Measurements from ENCODE around the gene ATRNL1.

The ATRNL1 gene

GRCh38 chr10:115871855-115872254, 778.7 kb downstream of the ATRNL1 start:
- DNase-seq (ENCODE audit: low spot score), result no peak
- no peaks in the 10 kb centered on the region for H3K36me3 ChIP-seq (ENCODE audit: low read depth)
- H3K4me1 ChIP-seq (ENCODE audit: insufficient read depth, poor library complexity, severe bottlenecking), result no peaks in the 10 kb centered on the region
- peaks cover 9% of the 10 kb centered on the region for H3K27me3 ChIP-seq (ENCODE audit: insufficient read depth, poor library complexity, severe bottlenecking)
- no peak overlapping the region for H3K4me3 ChIP-seq (ENCODE audit: severe bottlenecking)
- no peak overlapping the region for H3K27ac ChIP-seq (ENCODE audit: poor library complexity, severe bottlenecking)
- ATAC-seq (ENCODE audit: low read depth), result no peak
- H3K9me3 ChIP-seq (ENCODE audit: severe bottlenecking), result no peaks in the 10 kb centered on the region
- TF ChIP-seq CTCF (IDR thresholded peaks at IDR 0.05; ENCODE audit: poor library complexity, severe bottlenecking), result no peak

GRCh38 chr10:115875172-115875571, 782.0 kb downstream of the ATRNL1 start:
- Histone ChIP-seq H3K4me1 (ENCODE audit: insufficient read depth, poor library complexity, severe bottlenecking) (no peaks in the 10 kb centered on the region), H3K36me3 (ENCODE audit: low read depth) (no peaks in the 10 kb centered on the region), H3K4me3 (ENCODE audit: severe bottlenecking) (no peak overlapping the region), H3K9me3 (ENCODE audit: severe bottlenecking) (no peaks in the 10 kb centered on the region), H3K27ac (ENCODE audit: poor library complexity, severe bottlenecking) (no peak overlapping the region), H3K27me3 (ENCODE audit: insufficient read depth, poor library complexity, severe bottlenecking) (peaks cover 9% of the 10 kb centered on the region)
- no peak for TF ChIP-seq CTCF (IDR thresholded peaks at IDR 0.05; ENCODE audit: poor library complexity, severe bottlenecking)
- DNase-seq (ENCODE audit: low spot score), result no peak
- no peak for ATAC-seq (ENCODE audit: low read depth)

- Histone ChIP-seq H3K36me3 (ENCODE audit: low read depth) (no peaks in the 10 kb centered on the region), H3K4me1 (ENCODE audit: insufficient read depth, poor library complexity, severe bottlenecking) (no peaks in the 10 kb centered on the region), H3K9me3 (ENCODE audit: severe bottlenecking) (no peaks in the 10 kb centered on the region), H3K27ac (ENCODE audit: poor library complexity, severe bottlenecking) (no peak overlapping the region), H3K27me3 (ENCODE audit: insufficient read depth, poor library complexity, severe bottlenecking) (peaks cover 8% of the 10 kb centered on the region), H3K4me3 (ENCODE audit: severe bottlenecking) (no peak overlapping the region)
- TF ChIP-seq CTCF (IDR thresholded peaks at IDR 0.05; ENCODE audit: poor library complexity, severe bottlenecking), result no peak
- DNase-seq (ENCODE audit: low spot score) (no peak), ATAC-seq (ENCODE audit: low read depth) (no peak)
Observed at GRCh38 chr10:115879372-115880089, 786.4 kb downstream of the ATRNL1 start.

- H3K4me3 ChIP-seq (ENCODE audit: severe bottlenecking), result no peak overlapping the region
- H3K36me3 ChIP-seq (ENCODE audit: low read depth), result no peaks in the 10 kb centered on the region
- no peak overlapping the region for H3K27ac ChIP-seq (ENCODE audit: poor library complexity, severe bottlenecking)
- H3K27me3 ChIP-seq (ENCODE audit: insufficient read depth, poor library complexity, severe bottlenecking), result no peaks in the 10 kb centered on the region
- DNase-seq (ENCODE audit: low spot score), result no peak
- H3K9me3 ChIP-seq (ENCODE audit: severe bottlenecking), result no peaks in the 10 kb centered on the region
- no peak for TF ChIP-seq CTCF (IDR thresholded peaks at IDR 0.05; ENCODE audit: poor library complexity, severe bottlenecking)
- H3K4me1 ChIP-seq (ENCODE audit: insufficient read depth, poor library complexity, severe bottlenecking), result no peaks in the 10 kb centered on the region
- ATAC-seq (ENCODE audit: low read depth), result no peak
Observed at GRCh38 chr10:115882021-115882420, 788.9 kb downstream of the ATRNL1 start.

GRCh38 chr10:115883372-115883771, 790.2 kb downstream of the ATRNL1 start:
- ATAC-seq (ENCODE audit: low read depth) (no peak), DNase-seq (ENCODE audit: low spot score) (no peak)
- Histone ChIP-seq H3K27me3 (ENCODE audit: insufficient read depth, poor library complexity, severe bottlenecking) (no peaks in the 10 kb centered on the region), H3K4me3 (ENCODE audit: severe bottlenecking) (no peak overlapping the region), H3K27ac (ENCODE audit: poor library complexity, severe bottlenecking) (no peak overlapping the region), H3K9me3 (ENCODE audit: severe bottlenecking) (no peaks in the 10 kb centered on the region), H3K36me3 (ENCODE audit: low read depth) (no peaks in the 10 kb centered on the region), H3K4me1 (ENCODE audit: insufficient read depth, poor library complexity, severe bottlenecking) (no peaks in the 10 kb centered on the region)
- TF ChIP-seq CTCF (IDR thresholded peaks at IDR 0.05; ENCODE audit: poor library complexity, severe bottlenecking), result no peak

Data from RWPE2 (cell line).